ENCODE data around the gene CHPT1.

The CHPT1 gene

DNA sequence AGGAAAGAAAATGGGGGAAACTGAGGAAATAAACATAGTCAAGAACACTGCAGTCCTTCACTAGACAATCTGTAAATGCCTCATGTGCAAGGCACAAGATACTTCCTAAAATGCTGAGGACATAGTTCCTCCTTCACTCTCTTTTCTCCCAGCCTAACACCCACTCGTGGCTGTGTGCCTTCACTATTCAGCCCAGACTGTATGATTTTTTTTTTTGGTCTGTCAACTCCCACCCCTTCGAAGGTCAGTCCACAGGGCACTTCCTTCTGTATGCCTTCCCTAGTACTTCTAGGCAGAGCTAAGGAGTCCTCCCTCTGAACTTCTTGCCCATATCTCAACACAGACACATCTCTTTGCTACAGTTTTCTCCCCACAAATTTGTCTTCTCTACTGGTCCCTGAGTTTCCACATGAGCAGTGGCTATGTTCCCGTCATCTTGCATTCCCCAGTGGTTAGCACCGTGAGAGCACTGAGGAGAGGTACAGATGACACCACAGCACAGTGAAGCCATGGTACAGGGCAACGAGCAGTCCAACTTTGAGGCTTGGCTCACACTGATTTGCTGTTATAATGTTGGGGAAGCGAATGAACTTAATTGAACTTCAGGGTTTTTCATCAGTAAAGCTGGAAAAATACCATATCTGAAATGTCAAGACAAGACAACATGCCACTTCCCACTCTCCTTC is 65.9 kb downstream of the CHPT1 start:
- DNase-seq (ENCODE audit: low read depth in 2 of 2) = no peak

- no peak for DNase-seq (ENCODE audit: low read depth in 2 of 2)
Observed at GRCh38 chr12:101764051-101764792, 66.8 kb downstream of the CHPT1 start.

GRCh38 chr12:101767537-101767936 is 70.1 kb downstream of the CHPT1 start:
- no peak for DNase-seq (ENCODE audit: low read depth in 2 of 2)

DNA sequence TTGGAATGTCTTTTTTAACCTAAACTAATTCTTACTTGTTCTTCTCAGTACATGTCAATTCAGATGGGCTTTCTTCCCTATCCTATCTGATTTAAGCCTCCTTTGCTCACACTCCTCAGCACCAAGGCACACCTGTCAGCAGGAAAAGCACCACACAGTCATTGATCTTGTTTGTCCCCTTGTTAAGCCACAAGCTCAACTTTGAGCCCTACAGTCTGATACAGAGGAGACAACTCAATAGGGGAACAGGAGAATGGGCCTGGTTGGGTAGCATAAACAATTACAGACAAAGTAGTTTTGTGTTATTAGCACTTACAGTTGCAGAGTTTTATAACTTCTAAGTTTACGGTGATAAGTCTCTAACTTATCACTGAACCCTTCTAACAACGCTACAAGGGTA is 71.3 kb downstream of the CHPT1 start:
- no peak for DNase-seq (ENCODE audit: low read depth in 2 of 2)

GRCh38 chr12:101769865-101770264 is 72.4 kb downstream of the CHPT1 start:
- DNase-seq (ENCODE audit: low read depth in 2 of 2) = no peak

GRCh38 chr12:101772012-101772775 is 74.8 kb downstream of the CHPT1 start:
- no peak for DNase-seq (ENCODE audit: low read depth in 2 of 2)

GRCh38 chr12:101773650-101774162 is 76.3 kb downstream of the CHPT1 start:
- peak; percentile 30 to 34 for DNase-seq (ENCODE audit: low read depth in 2 of 2)

GRCh38 chr12:101775816-101776215 is 78.4 kb downstream of the CHPT1 start:
- DNase-seq (ENCODE audit: low read depth in 2 of 2) = no peak

DNA sequence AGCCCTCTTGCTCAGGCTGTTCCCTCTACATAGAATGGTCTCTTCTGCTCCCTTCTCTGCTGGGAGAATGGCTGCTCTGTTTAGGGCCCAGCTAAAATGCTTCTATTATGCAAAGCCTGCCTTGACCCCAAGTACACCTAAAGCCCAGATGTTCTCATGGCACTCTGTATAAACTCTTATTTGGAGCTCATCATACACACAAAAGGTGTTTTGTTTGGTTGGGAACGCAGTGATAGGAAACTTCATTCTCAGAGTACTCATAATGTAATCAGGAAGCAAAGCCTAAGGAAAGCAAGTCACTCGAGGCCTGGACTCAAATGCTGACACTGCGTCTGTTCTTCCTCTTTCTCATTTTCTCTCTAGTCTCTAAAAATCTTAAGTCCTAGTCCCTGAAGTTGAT is 80.0 kb downstream of the CHPT1 start:
- no peak for DNase-seq (ENCODE audit: low read depth in 2 of 2)

GRCh38 chr12:101777978-101778377 is 80.5 kb downstream of the CHPT1 start:
- DNase-seq (ENCODE audit: low read depth in 2 of 2) = no peak
